Fibroblast of mammary gland (primary cell): Measurements from ENCODE around the gene TMEM233.

Experiments used
- DNase-seq: peaks from one replicate; pipeline ENCODE4 v3.0.0-alpha.2; 2010; ENCODE audit warnings: low read depth
- H3K4me3 ChIP-seq: 2 replicates; pipeline ENCODE4 v1.5.1; 2011; ENCODE audit warnings: low read depth, mild to moderate bottlenecking, low read length, moderate library complexity; ENCODE audit not compliant: control insufficient read depth
- CTCF ChIP-seq: conservative IDR thresholded peaks from 2 replicates; pipeline ENCODE4 v1.5.1; 2011; ENCODE audit warnings: low read depth, low read length, inconsistent platforms; ENCODE audit not compliant: control insufficient read depth, insufficient read depth

The TMEM233 gene

GRCh38 chr12:119601877-119602733, 8.5 kb downstream of the TMEM233 start:
- H3K4me3 ChIP-seq = no peak overlapping the region
- DNase-seq = no peak
- no peak for TF ChIP-seq CTCF

GRCh38 chr12:119602734-119603094, 9.1 kb downstream of the TMEM233 start:
- H3K4me3 ChIP-seq = no peak overlapping the region
- no peak for TF ChIP-seq CTCF
- no peak for DNase-seq

GRCh38 chr12:119603767-119604166, 10.2 kb downstream of the TMEM233 start:
- no peak for DNase-seq
- no peak for TF ChIP-seq CTCF

GRCh38 chr12:119609358-119609757, 15.8 kb downstream of the TMEM233 start:
- no peak overlapping the region for H3K4me3 ChIP-seq
- DNase-seq = no peak
- no peak for TF ChIP-seq CTCF

More at GRCh38 chr12:119603767-119604166, 10.2 kb downstream of the TMEM233 start:
- H3K4me3 ChIP-seq = no peak overlapping the region

- DNase-seq = peak; percentile 53
- no peak overlapping the region for H3K4me3 ChIP-seq
These were observed 19.9 kb downstream of the TMEM233 start for GRCh38 chr12:119613319-119613936.

GRCh38 chr12:119614705-119615104, 21.1 kb downstream of the TMEM233 start:
- no peak for TF ChIP-seq CTCF
- H3K4me3 ChIP-seq = no peak overlapping the region
- DNase-seq = no peak

More at GRCh38 chr12:119613319-119613936, 19.9 kb downstream of the TMEM233 start:
- no peak for TF ChIP-seq CTCF
